CD4-positive, alpha-beta T cell treated with Interleukin-15 for 1 hour (primary cell): ENCODE data around the gene CGB8.

Experiments used
- DNase-seq: peaks from one replicate; pipeline ENCODE4 v3.0.0-alpha.2; 2020

Gene CGB8

GRCh38 chr19:49004133-49004532 lies 44.8 kb downstream of the CGB8 start:
- DNase-seq = no peak

- peak; percentile 68 for DNase-seq
Measured at GRCh38 chr19:48999481-49000325, 49.2 kb downstream of the CGB8 start.

GRCh38 chr19:48997972-48998371 lies 50.9 kb downstream of the CGB8 start:
- peak; percentile 38 for DNase-seq
